Measurements from ENCODE around the gene ANKS1B.

ANKS1B gene

GRCh38 chr12:99259040-99259934, 725.4 kb downstream of the ANKS1B start:
- TF ChIP-seq TCF12 (IDR thresholded peaks at IDR 0.05; ENCODE audit: low read depth) = no peak
- TF ChIP-seq USF1 (IDR thresholded peaks at IDR 0.05) = no peak
- no peak for TF ChIP-seq TEAD4 (IDR thresholded peaks at IDR 0.05)
- no peak for TF ChIP-seq NFIC (IDR thresholded peaks at IDR 0.05)
- no peak for TF ChIP-seq MAX (IDR thresholded peaks at IDR 0.05)
- no peak for TF ChIP-seq ZBTB7A (IDR thresholded peaks at IDR 0.05; ENCODE audit: low read depth)
- no peak for TF ChIP-seq EP300 (IDR thresholded peaks at IDR 0.05; ENCODE audit: borderline replicate concordance)
- TF ChIP-seq REST (IDR thresholded peaks at IDR 0.05; ENCODE audit: low read depth) = no peak
- no peak for TF ChIP-seq CEBPB (IDR thresholded peaks at IDR 0.05)
- no peak for TF ChIP-seq CREB1 (IDR thresholded peaks at IDR 0.05; ENCODE audit: low read depth)
- TF ChIP-seq EGR1 (IDR thresholded peaks at IDR 0.05) = no peak
- TF ChIP-seq RAD21 (IDR thresholded peaks at IDR 0.05; ENCODE audit: low read depth) = no peak
- no peak for TF ChIP-seq YY1 (IDR thresholded peaks at IDR 0.05; ENCODE audit: low read depth)
- no peak for TF ChIP-seq TAF1 (IDR thresholded peaks at IDR 0.05; ENCODE audit: low read depth)
- TF ChIP-seq FOXM1 (IDR thresholded peaks at IDR 0.05; ENCODE audit: borderline replicate concordance, low read depth) = no peak

- TF ChIP-seq USF1 (IDR thresholded peaks at IDR 0.05) (no peak), NFIC (IDR thresholded peaks at IDR 0.05) (no peak), REST (IDR thresholded peaks at IDR 0.05; ENCODE audit: low read depth) (no peak), EP300 (IDR thresholded peaks at IDR 0.05; ENCODE audit: borderline replicate concordance) (no peak), CREB1 (IDR thresholded peaks at IDR 0.05; ENCODE audit: low read depth) (no peak), RAD21 (IDR thresholded peaks at IDR 0.05; ENCODE audit: low read depth) (no peak), YY1 (IDR thresholded peaks at IDR 0.05; ENCODE audit: low read depth) (no peak), CEBPB (IDR thresholded peaks at IDR 0.05) (no peak), TAF1 (IDR thresholded peaks at IDR 0.05; ENCODE audit: low read depth) (no peak), MAX (IDR thresholded peaks at IDR 0.05) (no peak), TEAD4 (IDR thresholded peaks at IDR 0.05) (no peak), ZBTB7A (IDR thresholded peaks at IDR 0.05; ENCODE audit: low read depth) (no peak)
Observed at GRCh38 chr12:99257672-99258071, 727.1 kb downstream of the ANKS1B start.

- TF ChIP-seq FOXM1 (IDR thresholded peaks at IDR 0.05; ENCODE audit: borderline replicate concordance, low read depth) (no peak), CEBPB (IDR thresholded peaks at IDR 0.05) (no peak), CREB1 (IDR thresholded peaks at IDR 0.05; ENCODE audit: low read depth) (no peak), RAD21 (IDR thresholded peaks at IDR 0.05; ENCODE audit: low read depth) (no peak), EP300 (IDR thresholded peaks at IDR 0.05; ENCODE audit: borderline replicate concordance) (no peak), EGR1 (IDR thresholded peaks at IDR 0.05) (no peak), TEAD4 (IDR thresholded peaks at IDR 0.05) (no peak), ZBTB7A (IDR thresholded peaks at IDR 0.05; ENCODE audit: low read depth) (no peak), REST (IDR thresholded peaks at IDR 0.05; ENCODE audit: low read depth) (no peak), NFIC (IDR thresholded peaks at IDR 0.05) (no peak), YY1 (IDR thresholded peaks at IDR 0.05; ENCODE audit: low read depth) (no peak), USF1 (IDR thresholded peaks at IDR 0.05) (no peak), MAX (IDR thresholded peaks at IDR 0.05) (no peak)
Observed at GRCh38 chr12:99253068-99253467, 731.7 kb downstream of the ANKS1B start.
